GM12891 (cell line): Measurements from ENCODE around the gene CARD19.

Experiments used
- POLR2A ChIP-seq: IDR thresholded peaks from 2 replicates; pipeline ENCODE4 v1.6.1; 2011; ENCODE audit warnings: low read depth, low read length, control low read depth
- POLR2AphosphoS5 ChIP-seq: IDR thresholded peaks from 2 replicates; pipeline ENCODE4 v1.6.1; 2011; ENCODE audit warnings: low read depth, low read length, control low read depth

GRCh38 chr9:93141771-93142483 is 45.9 kb downstream of the CARD19 start:
- no peak for TF ChIP-seq POLR2AphosphoS5
- TF ChIP-seq POLR2A, result no peak
